NCI-H128 (cell line): Measurements from ENCODE around the gene FTSJ3.
"Not testable (repeated sequence)": the region's sequence is repeated elsewhere in the genome, so short reads cannot be mapped to it uniquely, and the experiment has no call there.

Experiments
- DNase-seq: peaks from one replicate; lab custom pipeline; 2025; ENCODE audit not compliant: unreplicated experiment; lab: John Stamatoyannopoulos, UW

FTSJ3 gene

DNA sequence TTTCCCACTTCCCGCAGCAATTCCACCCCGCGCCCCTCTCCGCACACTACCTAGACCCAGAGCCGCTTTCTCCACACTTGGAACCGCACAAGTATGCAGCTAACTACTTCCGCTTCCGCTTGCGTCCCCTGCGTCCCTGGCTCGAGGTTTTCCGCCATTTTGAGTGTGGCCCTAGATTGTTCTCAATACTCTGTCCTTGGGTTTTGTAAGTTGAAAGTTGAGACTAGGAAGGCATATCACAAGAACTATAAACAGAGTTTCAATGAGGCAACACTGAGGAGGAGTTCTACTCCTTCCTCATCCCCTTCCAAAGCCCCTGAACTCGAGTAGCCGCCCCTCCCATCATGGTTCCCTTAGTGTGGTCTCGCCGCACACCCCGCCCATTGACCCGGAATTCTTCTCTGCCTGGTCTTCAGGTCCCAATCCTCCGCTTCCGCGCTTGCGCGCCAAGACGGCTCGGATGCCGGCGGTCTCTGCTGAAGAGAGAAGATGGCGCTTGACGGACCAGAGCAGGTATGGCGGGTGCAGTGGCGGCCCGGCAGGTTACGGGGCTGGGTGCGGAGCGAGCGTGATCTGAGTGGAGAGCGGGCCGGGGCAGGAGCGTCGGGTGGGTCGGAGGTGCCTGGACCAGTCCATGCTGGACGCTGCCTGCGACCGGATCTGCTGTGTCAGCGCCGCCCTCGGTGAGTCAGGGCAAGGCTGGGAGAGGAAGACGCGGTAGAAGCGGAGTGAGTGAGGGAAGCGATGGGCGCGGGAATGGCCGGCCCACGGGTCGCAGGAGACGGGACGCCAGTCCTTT lies at the start of gene FTSJ3, which contains the start of gene PSMC5:
Gene FTSJ3 (minus strand): TSS at position 662 of the 799 bp plus-strand sequence. CDS start 761 bp downstream, outside the sequence.
Gene PSMC5 (plus strand): TSS at position 430 of the 799 bp plus-strand sequence. CDS start 60 bp downstream, at position 490.
- peak; percentile 64 for DNase-seq

DNA sequence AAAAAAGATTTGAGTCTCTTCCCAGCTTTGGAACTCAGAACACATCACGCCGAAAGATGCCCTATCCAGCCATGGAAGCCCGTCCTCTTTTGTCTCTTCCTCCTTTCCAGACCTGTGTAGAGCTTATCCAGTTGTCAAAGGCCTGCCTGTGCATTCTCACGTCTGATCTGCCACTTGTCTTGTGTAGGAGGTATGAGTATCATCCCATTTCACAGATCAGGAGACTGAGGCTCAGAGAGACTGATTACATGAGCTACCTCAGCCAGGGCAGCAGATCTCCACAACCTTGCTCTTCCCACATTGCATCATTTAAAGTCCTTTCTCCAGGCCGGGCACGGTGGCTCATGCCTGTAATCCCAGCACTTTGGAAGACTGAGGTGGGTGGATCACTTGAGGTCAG lies 47.2 kb upstream of the FTSJ3 start:
- not testable (repeated sequence) for DNase-seq

- not testable (repeated sequence) for DNase-seq
Measured at GRCh38 chr17:63874061-63874626, 46.7 kb upstream of the FTSJ3 start.

GRCh38 chr17:63873577-63873976 lies 46.1 kb upstream of the FTSJ3 start, which contains the start of gene CSH2:
Gene CSH2, minus strand, starts transcription at chr17:63873677. Its CDS starts 63 bp downstream, at chr17:63873614.
- not testable (repeated sequence) for DNase-seq

GRCh38 chr17:63871646-63872365 lies 44.3 kb upstream of the FTSJ3 start:
- not testable (repeated sequence) for DNase-seq

DNA sequence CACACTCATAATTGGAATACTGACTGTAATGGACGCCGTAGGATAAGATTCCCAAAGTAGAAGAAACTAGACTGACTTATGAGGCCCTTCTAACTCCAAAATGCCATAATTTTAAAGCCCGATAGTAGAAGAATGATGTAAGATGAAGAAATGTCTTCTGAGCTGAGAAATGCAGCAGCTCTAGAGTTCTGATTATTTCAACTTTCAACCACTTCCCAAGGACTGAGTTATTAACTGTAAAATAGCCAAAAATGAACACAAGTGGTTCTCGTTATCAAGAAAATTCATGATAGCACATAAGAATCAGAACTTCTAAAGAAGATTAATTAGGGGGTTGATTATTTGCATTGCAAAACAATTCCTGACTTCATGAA lies 42.8 kb upstream of the FTSJ3 start:
- DNase-seq, result not testable (repeated sequence)

GRCh38 chr17:63869491-63870291 lies 42.2 kb upstream of the FTSJ3 start:
- not testable (repeated sequence) for DNase-seq

- not testable (repeated sequence) for DNase-seq
Measured at GRCh38 chr17:63866625-63867024, 39.2 kb upstream of the FTSJ3 start.

DNA sequence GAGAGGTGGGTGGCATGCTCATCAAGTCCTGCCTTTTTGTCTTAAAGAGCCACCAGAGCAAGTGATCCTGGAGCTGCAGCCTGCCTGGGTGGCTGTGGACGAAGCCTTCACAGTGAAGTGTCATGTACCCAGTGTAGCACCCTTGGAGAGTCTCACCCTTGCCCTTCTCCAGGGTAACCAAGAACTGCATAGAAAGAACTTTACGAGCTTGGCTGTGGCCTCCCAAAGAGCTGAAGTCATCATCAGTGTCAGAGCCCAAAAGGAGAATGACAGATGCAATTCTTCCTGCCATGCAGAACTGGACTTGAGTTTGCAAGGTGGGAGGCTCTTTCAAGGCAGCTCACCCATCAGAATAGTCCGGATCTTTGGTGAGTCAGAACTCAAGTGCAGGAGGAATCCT lies 31.8 kb upstream of the FTSJ3 start:
- no peak for DNase-seq

DNA sequence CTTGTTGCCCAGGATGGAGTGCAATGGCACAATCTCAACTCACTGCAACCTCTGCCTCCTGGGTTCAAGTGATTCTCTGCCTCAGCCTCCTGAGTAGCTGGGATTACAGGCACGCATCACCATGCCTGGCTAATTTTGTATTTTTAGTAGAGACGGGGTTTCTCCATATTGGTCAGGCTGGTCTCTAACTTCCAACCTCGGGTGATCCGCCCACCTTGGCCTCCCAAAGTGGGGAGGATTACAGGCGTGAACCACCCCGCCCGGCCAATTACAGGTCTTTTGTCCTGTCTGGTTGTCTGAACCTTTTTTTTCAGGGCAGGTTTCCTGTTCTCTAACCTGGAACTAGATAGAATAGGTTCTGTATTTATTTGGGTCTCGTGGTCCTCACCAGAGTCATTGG lies 29.0 kb upstream of the FTSJ3 start:
- DNase-seq, result not testable (repeated sequence)

DNA sequence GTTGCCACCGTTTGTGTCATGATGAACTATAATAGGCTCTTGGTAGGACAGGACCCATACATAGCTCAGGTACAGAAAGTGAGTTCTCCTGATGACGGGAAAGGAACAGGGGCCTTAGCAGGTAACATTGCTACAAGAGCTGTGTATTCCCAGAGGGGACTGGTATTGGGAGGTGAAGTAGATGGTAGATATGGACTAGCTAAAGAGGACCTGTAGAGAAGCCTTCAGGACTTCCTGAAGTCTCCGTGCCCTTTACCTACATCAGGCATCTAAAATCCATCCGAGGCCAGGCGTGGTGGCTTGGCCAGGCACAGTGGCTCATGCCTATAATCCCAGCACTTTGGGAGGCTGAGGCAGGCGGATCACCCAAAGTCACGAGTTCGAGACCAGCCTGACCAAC lies 27.7 kb upstream of the FTSJ3 start:
- no peak for DNase-seq

DNA sequence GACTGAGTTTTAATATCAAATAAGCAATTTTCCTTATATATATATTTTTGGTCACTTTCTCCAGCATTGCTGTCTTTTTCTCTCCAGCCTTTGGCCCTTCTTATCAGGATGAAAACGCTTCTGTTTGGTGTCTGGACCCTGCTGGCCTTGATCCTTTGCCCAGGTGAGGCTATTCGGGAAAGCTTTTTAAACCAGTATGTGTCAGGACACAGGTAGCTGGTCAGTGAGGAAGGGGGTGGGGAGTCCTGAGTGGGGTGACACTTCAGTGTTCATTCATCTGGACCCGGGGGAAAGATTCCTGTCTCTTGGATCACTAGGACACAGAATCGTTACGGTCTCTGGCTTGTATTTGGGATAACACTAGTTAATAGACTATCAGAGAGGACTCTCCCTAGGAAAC lies 27.2 kb upstream of the FTSJ3 start:
- DNase-seq, result no peak

DNA sequence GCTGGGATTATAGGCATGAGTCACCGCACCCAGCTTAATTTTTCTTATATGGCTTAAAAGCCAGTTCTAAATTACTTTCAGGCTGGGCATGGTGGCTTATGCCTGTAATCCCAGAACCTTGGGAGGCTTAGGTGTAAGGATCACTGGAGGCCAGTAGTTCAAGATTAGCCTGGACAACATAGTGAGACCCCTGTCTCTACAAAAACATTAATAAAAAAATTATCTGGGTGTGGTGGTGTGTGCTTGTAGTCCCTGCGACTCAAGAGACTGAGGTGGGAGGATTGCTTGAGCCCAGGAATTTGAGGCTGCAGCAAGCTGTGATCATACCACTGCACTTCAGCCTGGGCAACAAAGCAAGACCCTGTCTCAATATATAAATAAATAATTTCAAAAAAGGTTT lies 25.8 kb upstream of the FTSJ3 start:
- DNase-seq, result no peak

DNA sequence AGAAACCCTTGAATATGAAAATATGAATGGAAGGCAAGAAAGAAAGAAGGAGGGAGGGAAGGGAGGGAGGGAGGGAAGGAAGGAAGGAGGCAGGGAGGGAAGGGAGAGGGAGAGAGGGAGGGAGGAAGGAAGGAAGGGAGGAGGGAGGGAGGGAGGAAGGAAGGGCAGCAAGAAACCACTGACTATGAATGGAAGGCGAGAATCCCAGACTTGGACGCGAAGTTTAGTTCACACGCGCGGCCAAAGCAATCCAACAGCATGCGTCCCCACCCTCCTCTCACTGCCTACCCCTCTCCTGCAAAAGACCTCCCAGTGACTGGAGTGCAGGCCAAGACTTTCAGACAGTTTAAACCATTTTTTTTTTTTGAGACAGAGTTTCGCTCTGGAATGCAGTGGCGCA lies 22.9 kb upstream of the FTSJ3 start:
- no peak for DNase-seq

- no peak for DNase-seq
Measured at GRCh38 chr17:63848834-63849689, 21.6 kb upstream of the FTSJ3 start.

DNA sequence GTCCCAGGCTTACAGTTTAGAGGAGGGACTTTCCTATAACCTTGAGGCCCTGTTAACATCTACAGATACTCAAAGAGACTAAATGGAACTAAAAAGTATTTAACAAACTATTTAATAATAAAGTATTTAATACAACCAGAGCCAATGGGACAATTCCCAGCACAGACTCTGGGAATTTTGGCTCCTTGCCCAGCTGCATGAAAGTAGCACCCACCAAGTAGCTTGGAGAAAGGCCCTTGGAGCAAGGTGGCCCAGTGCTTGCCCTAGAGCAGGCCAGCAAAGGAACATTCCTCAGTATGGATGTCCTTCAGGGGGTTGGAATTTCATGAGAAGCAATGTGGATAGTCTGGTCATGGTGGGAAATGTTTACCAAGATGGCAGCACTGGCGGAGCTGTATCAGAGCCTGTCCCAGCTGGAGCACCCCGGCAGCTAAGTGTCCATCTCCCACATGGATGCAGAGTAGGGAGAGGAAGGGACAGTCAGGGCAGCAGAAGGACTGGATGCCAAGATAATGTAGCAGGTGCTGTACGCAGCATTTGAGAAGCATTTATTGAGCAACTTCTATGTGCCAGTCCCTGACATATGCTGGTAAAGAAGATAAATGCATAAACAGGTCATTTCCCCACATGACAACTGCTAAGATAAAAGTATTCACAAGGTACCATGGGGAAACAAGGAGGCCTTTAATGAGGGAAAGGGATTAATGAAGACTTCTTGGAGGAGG lies 20.2 kb upstream of the FTSJ3 start:
- no peak for DNase-seq

DNA sequence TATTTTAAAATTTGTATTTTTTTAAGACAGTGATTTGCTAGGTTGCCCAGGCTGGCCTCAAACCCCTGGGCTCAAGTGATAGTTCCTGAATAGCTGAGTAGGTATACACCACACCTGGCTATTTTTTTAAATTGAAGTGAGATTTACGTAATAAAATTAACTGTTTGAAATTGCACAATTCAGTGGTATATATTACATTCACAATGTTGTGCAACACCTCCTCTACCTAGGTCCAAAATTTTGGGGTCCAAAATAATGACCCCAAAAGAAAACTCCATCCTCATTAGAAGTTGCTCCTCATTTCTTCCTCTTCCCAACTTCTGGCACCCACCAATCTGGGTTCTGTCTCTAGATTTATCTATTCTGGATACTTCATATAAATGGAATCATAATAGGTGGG lies 18.0 kb upstream of the FTSJ3 start:
- DNase-seq, result no peak

DNA sequence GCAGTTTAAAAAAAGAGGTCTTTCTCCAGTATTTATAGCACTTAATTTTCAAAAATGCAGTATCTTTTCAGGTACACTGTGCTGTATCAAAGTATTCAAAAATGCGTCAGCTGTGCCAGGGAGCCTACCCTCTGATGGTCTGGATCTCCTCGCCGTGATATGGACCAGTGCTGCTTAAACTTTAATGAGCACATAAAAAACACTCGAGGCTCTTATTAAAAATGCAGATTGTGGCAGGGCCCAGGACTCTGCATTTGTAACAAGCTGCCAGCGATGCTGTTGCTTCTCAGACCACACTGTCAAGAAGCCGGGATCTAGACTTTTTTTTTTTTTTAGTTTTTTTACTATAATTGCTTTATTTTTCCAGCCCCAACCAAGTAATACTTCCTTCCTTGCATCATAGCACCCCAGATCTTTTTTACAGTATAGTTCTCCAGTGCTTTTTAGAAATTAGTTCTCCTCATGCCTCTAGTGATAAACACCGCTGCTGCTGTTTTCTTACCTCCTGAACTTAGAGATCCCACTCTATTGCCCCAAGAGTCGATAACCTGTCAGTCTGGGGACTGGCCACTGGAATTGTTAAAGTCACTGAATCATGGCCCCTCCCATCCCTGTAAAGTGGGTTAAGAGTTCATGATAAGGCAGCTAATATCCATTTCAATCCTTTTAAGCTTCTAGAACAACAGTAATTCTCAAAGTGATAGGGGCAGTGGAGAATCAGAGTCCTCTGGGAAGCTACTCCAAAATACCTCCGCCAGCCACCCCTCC lies 16.6 kb upstream of the FTSJ3 start:
- no peak for DNase-seq
